DMS153 treated with DMSO at 0.1 percent for 48 hours (cell line): Measurements from ENCODE around the gene COL25A1.
"Not testable (repeated sequence)": the region's sequence is repeated elsewhere in the genome, so short reads cannot be mapped to it uniquely, and the experiment has no call there.

ENCODE experiments used
- DNase-seq: peaks from one replicate; lab custom pipeline; 2025; ENCODE audit not compliant: unreplicated experiment; lab: John Stamatoyannopoulos, UW

Gene COL25A1

DNA sequence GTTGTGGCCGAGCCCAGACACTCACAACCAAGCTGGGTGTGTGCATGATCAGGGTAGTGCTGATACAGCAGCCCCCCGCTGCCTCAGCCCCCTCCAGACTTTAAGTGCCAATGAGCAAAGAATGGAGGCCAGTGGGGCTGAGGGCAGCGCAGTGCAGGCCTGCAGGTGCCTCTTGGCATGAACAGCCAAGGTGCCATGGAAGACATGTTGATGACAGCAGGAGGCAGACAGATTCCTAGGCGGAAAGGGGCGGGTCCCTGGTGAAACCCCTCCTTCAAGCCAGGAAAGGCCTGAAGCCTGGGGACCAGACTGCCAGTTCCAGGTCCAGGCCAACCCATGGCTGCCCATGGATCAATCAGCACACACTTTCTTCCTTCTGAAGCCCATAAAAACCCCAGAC lies 286.3 kb downstream of the COL25A1 start:
- DNase-seq: no peak

DNA sequence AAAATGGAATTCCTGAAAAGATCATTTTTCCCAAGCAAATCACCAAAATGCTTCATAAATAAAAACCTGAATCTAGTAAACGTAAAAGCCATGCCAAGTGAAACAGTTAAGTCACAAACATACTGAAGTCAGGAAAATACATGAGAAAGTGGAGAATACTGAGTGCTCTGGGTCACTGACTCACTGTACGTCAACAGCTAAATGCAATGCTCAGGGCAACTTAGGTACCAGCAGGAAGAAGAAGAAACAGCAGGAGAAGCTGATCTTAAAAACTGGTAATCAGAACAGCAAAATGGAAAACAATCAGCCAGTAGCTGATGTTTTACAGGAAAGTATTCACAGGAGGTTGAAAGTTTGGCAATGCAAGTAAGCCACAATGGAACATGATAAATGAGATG lies 287.0 kb downstream of the COL25A1 start:
- no peak for DNase-seq

DNA sequence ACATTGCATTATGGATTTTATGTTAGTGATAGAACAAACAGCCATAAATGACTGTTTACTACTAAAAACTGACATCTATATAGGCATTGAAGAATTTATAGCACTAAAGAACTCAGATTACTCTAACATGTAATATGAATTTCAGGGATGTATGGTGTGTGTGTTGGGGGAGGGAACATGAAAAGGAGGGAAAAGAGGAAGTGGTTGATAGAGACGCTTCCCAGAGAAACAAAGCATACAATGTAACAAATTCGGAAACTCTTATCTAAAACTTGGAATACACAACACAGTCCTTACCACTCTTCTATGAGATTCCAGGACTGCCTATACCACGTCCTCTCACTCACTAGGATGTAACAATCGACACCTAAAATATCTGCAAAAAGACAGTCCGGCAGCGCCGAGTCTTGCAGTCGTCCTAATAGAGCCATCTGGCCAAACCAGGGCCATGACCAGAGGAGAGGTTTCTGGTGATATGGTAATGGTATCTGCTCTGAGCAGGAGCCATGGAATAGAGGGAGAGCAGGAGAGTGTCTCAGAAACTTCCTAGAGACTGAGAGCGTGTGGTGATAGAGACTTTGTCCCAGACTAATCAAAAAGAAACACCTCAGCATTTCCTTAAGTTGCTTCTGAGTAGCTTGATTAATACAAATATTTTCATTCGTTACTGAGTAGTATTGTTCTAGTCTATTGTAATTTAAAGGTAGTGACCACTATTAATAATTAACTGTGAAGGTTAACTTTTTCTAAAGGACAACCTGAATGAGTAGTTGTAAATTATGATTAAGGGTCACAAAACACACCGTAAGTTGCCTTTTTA lies 287.7 kb downstream of the COL25A1 start:
- no peak for DNase-seq

DNA sequence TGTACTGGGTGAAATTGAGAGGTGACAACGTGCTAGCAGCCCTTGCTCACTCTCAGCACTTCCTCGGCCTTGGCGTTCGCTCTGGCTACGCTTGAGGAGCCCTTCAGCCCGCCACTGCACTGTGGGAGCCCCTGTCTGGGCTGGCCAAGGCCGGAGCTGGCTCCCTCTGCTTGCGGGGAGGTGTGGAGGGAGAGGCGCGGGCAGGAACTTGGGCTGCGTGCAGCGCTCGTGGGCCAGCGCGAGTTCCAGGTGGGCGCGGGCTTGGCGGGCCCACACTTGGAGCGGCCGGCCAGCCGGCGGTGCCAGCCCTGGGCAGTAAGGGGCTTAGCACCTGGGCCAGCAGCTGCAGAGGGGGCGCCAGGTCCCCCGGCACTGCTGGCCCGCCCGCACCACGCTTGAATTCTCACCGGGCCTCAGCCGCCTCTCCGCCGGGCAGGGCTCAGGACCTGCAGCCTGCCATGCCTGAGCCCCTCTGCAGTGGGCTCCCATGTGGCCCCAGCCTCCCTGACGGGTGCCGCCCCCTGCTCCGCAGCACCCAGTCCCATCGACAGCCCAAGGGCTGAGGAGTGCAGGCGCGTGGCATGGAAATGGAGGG lies 290.1 kb downstream of the COL25A1 start:
- no peak for DNase-seq

DNA sequence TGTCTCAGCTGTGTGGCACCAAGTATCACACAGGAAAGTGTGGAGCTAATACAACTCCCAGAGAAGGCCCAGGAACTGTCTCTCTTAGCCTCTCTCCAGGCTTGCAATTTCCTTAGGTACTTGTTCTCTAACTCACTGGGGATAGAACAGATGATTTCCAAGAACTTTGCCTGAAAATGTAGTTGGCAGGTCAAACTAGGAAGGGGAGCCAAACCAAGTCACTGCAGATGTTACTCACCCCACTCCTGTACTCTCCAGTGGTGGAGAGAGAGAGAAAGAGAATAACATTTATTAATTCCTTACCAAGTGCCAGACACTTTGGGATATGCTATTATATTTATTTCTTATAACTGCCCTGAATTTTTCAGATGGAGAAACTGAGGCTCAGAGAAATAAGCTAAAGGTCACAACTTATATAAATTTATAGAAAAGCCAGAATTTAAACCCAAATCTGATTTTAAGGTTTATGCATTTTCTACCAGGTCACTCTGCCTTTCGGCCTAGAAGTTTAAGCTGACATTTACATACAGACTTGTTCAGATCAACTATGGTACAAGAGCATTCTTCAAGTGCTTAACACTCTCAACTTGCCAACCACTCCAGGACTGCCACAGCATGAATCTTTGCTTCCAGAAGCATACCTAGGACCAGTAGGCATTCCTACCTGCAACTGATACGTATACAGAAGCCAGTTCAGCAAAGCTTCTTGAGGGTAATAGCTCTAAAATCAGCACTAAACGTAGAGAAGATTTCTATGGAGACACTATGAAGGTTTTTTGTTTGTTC lies 291.0 kb downstream of the COL25A1 start:
- DNase-seq: no peak

DNA sequence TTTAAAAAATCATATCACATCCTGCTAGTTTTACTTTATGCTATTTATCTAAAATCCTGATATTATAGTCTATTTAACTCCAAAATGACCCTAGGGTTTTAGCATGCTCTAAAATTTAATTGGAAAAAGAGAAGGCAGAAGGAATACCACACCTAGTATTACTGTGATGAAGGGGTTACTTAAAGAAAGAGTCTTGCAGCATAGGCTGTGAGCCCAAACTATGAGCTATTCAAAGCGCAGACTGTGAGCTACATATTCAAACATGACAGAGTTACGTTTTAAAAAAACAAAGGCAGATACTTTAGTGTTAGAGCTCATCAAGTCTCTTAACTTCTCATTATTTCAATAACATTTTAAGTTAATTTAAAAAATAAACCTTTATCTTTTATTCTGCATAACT lies 291.9 kb downstream of the COL25A1 start:
- DNase-seq: no peak

DNA sequence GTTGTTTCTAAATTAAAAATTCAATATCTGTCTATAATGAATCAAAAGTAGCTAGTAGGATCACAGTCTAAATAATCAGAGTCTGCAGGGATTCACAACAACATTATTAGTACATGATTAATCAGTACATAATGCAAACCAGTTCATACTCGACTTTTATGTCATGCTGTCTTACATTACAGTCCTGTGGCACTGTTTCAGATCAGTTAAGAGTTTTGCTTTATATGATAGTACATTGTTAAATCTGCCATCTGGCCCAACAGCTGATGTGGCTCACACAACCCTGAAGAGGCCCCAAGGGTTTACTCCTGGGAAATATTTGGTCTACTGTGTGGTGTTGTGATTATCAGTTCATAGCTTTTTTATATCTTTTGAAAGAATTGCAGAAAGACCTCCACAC lies 292.5 kb downstream of the COL25A1 start:
- no peak for DNase-seq

DNA sequence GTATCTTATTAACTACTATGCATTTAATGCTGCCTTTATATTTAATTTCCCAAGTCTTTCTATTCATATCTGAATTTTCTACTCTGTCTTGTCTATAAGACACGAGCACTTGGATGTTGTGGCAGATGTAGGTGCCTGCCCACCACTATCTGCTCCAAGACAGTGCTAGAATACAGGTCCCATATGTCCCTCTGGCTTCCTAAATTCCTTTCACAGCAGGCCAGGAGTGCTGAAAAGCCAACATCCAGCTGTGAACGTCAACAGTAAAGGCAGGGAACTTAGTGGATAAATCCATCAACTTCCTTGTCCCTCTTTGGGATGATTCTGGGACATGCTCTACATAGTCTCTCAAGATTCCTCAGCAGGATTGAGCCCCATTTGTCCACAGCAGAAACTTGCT lies 294.5 kb downstream of the COL25A1 start:
- no peak for DNase-seq

DNA sequence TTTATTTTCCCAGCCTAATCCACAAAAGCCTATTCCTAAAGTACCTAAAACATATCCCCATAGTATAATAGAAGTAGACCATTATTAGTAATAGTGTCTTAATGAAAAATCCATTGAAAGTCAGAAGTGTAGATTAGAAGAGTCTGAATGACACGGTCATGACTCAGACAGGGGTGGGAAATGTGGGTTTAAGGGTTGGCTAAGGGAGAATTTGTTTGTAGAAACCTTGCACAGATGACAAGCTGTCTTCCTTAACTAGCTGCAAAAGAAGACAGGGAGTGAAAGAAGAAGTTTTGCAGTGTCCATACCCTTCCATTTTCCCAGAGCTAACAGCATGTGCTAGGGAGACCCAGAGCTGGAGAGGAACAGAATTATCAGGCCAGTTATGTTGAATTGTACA lies 296.9 kb downstream of the COL25A1 start:
- no peak for DNase-seq

DNA sequence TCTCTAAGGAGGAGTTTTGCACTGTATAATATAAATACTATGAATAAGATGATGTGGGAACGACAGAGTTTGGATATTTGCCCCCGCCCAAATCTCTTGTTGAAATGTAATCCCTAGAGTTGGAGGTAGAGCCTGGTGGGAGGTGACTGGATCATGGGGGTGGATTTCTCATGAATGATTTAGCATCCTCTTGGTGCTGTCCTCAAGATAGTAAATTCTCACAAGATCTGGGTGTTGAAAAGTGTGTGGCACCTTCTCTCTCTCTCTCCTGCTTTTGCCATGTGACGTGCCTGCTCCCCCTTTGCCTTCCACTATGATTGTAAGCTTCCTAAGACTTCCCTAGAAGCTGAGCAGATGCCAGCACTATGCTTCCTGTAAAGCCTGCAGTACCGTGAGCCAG lies 298.0 kb downstream of the COL25A1 start:
- no peak for DNase-seq

DNA sequence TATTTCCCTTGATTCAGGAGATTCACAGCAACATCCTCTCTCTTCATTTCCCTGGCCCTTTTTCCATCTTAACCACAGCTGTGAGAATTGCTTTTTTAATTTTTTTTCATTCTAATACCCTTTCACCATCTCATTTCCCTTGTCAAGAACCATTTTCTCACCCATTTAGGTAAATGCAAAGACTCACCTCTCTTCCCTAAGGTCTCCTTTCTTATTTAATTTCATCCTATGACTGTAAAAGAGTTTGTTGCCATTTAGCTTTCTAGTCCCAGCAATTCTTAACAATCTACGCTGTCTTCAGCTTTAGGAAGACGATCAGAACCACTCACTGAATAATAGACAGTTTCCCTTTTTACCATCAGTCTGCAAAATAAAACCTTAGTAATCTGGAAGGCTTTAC lies 298.5 kb downstream of the COL25A1 start:
- DNase-seq: no peak

DNA sequence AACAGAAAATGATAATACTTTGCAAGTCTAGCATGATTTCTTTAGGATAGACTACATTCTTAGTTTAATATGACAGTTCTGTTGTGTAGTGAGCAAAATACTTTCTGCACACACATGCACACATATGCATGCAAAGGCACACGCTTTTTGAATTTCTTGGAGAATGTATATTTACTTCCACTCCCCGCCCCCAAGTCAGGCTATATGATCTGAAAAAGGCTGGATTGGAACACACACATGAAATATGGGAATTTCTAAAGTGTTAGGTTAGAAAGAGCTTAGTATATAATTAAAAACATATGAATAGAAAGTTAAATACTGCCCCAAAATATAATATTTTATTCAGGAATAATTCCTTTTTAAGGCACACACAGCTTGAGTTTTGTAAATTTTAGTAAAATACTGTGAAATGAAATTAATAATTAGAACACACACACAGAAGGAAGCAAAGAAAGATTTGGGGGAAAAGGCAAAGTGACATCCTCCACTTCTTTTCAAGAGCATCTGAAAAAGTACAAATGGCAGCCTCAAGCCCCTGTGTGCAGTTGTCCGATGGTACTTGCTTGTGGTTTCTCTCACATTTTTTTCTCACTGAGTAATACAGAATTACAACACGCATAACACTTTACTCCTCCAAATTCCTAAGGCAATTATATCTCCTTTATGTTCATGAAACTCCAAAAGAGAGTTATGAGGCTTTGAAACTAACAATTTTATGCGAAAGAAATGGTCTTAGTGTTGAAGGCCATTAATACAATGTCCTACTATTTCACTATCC lies 310.7 kb downstream of the COL25A1 start:
- no peak for DNase-seq

DNA sequence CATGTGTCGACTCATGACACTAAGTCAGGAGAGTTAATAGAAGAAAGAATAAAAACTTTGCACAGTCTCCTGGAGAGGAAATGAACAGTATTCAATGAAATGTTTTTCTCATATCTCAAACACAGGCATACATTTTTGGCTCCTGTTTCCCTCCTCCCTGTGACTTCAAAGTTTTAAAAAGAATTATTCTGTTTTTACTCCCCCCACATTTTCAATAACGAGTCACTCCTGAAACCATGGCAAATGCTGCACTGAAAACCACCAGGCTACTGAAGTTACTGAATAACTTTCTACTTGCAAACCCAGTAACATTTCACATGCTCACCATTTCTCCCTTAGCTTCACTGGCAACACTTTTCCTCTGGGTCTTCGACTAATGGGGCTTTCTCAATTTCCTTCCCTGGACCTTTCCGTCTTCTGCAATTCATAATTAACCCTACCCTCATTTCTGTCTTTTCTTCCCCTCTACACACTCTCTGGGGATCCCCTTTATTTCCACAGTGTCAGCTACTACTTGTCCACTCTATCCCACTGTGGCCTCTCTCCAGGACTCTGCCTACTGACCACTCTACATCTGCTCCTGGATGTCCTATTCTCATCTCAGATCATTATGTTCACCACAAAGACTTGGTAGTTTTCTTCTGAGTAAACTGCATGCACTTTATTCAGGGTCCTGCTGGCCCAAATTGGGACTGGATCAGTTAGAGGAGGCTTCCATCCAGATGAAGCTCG lies 313.8 kb downstream of the COL25A1 start:
- DNase-seq: no peak

DNA sequence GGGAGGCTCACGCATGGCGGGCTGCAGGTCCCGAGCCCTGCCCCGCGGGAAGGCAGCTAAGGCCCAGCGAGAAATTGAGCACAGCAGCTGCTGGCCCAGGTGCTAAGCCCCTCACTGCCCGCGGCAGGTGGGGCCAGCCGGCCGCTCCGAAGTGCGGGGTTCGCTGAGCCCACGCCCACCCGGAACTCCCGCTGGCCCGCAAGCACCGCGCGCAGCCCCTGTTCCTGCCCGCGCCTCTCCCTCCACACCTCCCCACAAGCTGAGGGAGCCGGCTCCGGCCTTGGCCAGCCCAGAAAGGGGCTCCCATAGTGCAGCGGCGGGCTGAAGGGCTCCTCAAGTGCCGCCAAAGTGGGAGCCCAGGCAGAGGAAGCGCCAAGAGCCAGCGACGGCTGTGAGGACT lies 318.0 kb downstream of the COL25A1 start:
- DNase-seq: not testable (repeated sequence)

DNA sequence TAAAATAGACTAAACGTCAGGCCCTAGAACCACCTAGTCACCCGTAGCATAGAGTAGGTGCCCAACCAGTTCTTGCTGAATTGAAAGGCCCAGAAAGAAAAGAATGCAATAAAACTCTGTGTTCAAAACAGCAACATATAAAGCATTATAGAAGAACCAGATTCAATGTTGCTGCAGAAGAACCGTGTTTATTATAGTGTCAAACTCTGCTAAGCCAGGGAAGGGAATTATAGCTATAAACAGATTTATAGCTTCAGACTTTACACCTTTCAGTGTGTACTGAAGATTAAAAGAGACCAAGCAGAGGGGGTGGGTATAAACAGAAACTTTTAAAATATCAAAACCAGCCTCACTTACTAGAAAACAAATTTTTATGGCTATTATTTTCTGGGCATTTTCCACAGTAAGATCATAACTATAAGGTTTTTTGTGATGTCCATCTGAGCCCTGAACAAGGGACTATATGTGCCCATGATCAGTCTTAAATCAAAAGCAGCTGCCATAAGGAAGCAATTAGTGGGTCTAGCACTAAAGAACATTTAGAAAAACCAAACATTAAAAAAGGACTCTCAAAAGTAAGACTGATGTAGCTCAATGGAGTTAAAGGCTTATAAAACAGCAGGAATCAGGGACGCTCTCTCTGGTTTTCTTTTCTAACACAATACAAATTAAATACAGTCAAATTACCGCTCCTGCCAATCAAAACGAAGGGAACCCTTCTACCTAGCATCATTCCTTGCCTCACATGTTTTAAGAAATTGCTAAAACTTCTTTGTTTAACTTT lies 319.9 kb downstream of the COL25A1 start:
- no peak for DNase-seq

DNA sequence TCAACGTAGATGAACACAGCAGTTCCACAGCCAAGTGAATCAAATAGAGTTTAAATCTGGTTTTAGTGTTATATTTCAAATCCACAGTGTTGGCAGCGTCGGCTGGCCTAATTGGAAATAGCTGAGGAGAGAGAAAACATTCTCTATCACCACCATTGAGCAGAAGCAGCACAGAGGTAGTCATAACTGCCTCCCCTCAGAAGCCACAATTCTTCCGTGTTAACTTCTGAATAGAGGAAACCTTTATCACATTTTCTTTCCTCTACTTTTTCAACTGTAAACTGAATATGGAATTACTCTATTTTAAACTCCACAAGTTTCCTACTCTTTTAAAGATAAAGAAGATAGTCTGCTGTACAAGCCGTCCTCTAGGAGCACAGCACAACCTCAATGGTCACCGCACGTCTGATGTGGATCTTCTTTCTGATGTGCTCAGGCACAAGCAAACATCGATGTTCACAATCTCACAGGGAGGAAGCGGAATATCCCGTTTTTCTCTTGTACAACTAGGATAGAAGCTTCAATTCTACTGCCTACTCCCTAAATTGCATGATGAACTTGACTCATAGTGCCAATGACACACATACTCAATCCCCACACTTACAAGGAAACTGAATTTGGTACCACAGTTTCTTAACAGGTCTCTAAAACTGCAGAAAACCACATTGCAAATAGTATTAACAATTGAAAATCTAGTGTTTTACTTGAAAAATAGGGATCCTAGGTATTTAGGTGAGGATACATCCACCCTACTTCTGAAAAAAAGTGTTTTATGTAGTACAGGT lies 321.8 kb downstream of the COL25A1 start:
- DNase-seq: no peak

DNA sequence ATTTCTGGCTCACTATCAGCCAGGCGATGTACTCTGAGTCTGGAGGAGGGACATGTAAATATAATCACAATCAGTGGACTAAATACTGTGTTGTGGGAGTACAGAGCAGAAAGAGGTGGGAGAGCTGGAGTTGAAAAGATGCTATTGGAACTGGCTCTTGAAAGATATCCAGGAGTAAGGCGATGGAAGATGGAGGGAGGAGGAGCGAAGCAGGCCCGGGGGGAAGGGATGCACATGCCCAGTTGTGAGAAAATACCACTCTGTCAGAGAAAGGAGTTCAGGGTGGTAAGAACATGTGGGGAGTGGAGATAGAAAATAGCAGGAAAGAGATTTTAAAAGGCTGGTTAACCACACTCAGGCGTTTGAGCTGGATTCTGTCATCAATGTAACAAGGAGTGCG lies 322.7 kb downstream of the COL25A1 start:
- no peak for DNase-seq

DNA sequence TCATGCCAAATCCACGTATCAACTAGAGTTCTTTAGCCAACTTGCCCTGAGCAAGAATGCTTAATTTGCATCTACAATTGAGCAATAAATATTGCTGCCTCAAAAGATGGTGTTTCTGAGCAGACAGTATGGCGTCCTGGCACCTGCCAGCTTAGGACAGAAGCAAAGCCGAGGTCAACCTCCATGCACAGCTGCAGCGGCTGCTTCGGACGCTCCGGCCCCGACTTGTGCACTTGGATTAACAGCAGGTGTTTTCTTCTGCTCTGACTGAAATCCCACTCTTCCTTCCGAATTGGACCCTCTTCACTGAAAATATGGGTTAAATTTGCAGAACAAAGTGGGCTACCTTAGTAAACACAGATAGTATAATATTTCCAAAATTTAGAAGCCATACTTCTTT lies 324.4 kb downstream of the COL25A1 start:
- no peak for DNase-seq

DNA sequence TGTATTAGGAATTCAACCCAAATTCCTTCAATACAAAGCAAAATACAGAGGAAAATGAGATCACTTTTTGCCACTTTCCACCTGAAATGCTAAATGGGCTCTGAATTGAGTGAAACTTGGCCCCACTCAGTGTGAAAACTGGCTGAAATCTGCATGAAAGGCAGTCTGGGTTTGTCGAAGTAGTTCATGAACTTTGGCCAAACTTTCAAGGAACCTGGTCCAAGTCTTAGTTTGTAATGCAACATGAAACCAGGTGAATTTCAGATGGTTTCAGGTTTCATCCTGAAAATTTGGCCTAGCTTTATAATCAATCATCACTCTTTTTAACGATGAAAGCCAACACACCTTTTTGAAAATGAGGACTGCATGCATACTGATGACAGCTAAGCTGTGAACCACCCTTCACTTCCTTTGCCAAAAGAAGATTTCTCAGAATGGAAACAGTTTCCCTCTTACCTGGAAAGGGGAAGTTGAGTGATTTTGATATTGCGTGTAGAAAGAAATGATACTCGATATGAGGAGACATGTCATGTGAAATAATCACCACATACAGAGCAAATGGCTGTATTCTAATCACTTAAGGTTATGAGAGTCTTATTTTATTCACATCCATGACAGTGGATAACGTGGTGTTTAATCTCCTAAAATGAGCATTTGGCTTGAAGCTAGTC lies 329.7 kb downstream of the COL25A1 start:
- no peak for DNase-seq
